A549 treated with ZK216348 at 1 μM for 4 hours (cell line): Measurements from ENCODE around the gene GOLGA6L10. TPM values are rescaled to one million over a fixed set of nuclear protein-coding genes. Genes with fewer than 3 reads are reported as not detected.

Experiments used
- total RNA-seq: library from RNA; stranded (reverse); fragments of 200-300 nt; extraction: Qiagen RNA extraction; gene quantifications from 5 replicates; pipeline ENCODE4 v1.2.3, GENCODE V29; 2022; ENCODE audit warnings: low read depth

The GOLGA6L10 gene
- total RNA-seq, result 0.37 to 0.73 TPM (median 0.52 TPM) in 5 replicates

GRCh38 chr15:82349375-82349774, at the start of gene GOLGA6L10:
GOLGA6L10 (minus strand) TSS chr15:82349475; CDS start chr15:82349375, 100 bp downstream.

Other genes with a start within 250 kb of the GOLGA6L10 start
- gene EFL1, start 86.7 kb downstream of the GOLGA6L10 start, total RNA-seq, result 22.1 to 28.4 TPM (median 23.2 TPM) in 5 replicates
- 1.5 to 5.0 TPM (median 1.7 TPM) in 5 replicates for gene SAXO2, start 86.7 kb downstream of the GOLGA6L10 start, total RNA-seq
- 2.5 to 3.1 TPM (median 2.9 TPM) in 5 replicates for gene GOLGA6L9, start 80.3 kb upstream of the GOLGA6L10 start, total RNA-seq
- gene RPS17, start 191.0 kb upstream of the GOLGA6L10 start, total RNA-seq, result 3,606 to 4,917 TPM (median 3,986 TPM) in 5 replicates